ENCODE results near the gene MYL12B.

DNA sequence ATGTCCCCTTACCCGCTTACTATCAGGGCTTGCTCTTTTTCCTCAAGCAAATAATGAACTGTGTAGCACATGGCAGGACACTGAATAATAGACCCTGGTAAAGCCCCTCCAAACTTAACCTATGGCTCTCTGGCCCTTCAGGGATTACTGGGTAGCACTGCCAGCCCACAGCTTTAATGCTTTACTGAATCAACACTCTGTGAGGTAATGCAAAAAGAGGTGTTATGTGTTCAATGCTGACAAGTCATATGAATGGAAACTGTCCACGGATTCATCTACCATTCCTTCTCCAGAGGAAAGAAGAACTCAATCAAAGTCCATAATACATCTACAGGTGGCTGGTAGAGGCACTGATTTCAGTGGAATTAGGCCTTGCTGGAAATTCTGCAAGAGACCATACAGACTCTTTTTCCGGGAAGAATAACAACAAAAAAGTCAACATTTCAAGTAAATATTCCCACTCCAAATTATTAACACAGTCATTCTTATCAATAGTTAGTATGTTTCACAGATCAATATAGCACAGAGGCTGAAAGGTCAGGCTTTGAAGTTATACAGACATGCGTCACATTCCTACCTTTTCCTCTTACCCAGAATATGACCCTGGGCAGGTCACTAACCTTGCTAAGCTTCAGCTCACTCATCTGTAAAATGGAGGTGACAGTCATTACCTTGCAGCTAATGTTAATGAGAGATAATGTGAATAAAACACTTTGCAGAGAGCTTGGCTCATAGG is 28.3 kb upstream of the MYL12B start:
- TF ChIP-seq, protein P1, sequence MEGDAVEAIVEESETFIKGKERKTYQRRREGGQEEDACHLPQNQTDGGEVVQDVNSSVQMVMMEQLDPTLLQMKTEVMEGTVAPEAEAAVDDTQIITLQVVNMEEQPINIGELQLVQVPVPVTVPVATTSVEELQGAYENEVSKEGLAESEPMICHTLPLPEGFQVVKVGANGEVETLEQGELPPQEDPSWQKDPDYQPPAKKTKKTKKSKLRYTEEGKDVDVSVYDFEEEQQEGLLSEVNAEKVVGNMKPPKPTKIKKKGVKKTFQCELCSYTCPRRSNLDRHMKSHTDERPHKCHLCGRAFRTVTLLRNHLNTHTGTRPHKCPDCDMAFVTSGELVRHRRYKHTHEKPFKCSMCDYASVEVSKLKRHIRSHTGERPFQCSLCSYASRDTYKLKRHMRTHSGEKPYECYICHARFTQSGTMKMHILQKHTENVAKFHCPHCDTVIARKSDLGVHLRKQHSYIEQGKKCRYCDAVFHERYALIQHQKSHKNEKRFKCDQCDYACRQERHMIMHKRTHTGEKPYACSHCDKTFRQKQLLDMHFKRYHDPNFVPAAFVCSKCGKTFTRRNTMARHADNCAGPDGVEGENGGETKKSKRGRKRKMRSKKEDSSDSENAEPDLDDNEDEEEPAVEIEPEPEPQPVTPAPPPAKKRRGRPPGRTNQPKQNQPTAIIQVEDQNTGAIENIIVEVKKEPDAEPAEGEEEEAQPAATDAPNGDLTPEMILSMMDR (IDR thresholded peaks at IDR 0.05; ENCODE audit: control extremely low read depth in 1 of 3, insufficient read depth in 1 of 3, low read depth in 1 of 3, low read length in 3 of 3): no peak
- TF ChIP-seq POLR2AphosphoS5 (IDR thresholded peaks at IDR 0.05; ENCODE audit: low read depth, low read length): no peak
- TF ChIP-seq FOSL1 (IDR thresholded peaks at IDR 0.05; ENCODE audit: insufficient read depth, low read depth, low read length): no peak
- TF ChIP-seq TAF1 (IDR thresholded peaks at IDR 0.05; ENCODE audit: low read depth, low read length): no peak
- TF ChIP-seq BRCA1 (IDR thresholded peaks at IDR 0.05; ENCODE audit: low read depth, low read length): no peak
- TF ChIP-seq EP300 (IDR thresholded peaks at IDR 0.05; ENCODE audit: borderline replicate concordance in 1 of 2, low read depth in 2 of 2, low read length in 2 of 2): no peak
- no peak for TF ChIP-seq SP1 (IDR thresholded peaks at IDR 0.05; ENCODE audit: low read depth, low read length)
- TF ChIP-seq EGR1 (IDR thresholded peaks at IDR 0.05; ENCODE audit: borderline replicate concordance, low read depth, low read length): no peak
- no peak for TF ChIP-seq RXRA (IDR thresholded peaks at IDR 0.05; ENCODE audit: insufficient read depth, low read depth, low read length)
- no peak for TF ChIP-seq SP4 (IDR thresholded peaks at IDR 0.05; ENCODE audit: low read length)

Data from H1 (cell line).